ENCODE results near the gene NOP14.

GRCh38 chr4:3011456-3012220 lies 48.4 kb upstream of the NOP14 start:
- no peak for TF ChIP-seq POLR2A (IDR thresholded peaks at IDR 0.05; ENCODE audit: low read length)
- no peak for TF ChIP-seq GATA1 (IDR thresholded peaks at IDR 0.05; ENCODE audit: low read depth, low read length)

All from erythroblast (primary cell).